IPS-11a (cell line): ENCODE measurements around the gene BIRC7.

Experiments used
- H3K4me3 ChIP-seq: one replicate; pipeline ENCODE4 v1.5.1; 2013; ENCODE audit warnings: low read depth, low read length, control low read depth

Gene BIRC7

DNA sequence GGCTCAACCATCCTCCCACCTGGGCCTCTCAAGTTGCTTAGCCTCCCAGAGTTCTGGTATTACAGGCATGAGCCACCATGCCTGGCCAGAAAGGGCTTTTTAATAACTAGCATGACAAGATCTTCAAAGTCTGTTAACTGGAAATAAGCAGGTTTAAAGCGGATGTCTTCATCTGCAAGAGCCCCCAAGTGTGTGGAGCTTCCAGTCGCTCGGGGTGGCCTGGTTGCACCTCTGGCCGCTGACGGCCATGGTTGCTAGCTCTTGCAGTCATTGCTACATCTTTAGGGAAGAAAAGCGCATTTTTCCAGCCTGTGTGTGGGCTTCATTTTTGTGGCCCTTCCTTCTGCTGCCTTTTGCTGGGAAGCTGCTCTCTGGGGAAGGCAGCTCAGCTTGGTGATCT lies 44.7 kb downstream of the BIRC7 start:
- no peak overlapping the region for H3K4me3 ChIP-seq

DNA sequence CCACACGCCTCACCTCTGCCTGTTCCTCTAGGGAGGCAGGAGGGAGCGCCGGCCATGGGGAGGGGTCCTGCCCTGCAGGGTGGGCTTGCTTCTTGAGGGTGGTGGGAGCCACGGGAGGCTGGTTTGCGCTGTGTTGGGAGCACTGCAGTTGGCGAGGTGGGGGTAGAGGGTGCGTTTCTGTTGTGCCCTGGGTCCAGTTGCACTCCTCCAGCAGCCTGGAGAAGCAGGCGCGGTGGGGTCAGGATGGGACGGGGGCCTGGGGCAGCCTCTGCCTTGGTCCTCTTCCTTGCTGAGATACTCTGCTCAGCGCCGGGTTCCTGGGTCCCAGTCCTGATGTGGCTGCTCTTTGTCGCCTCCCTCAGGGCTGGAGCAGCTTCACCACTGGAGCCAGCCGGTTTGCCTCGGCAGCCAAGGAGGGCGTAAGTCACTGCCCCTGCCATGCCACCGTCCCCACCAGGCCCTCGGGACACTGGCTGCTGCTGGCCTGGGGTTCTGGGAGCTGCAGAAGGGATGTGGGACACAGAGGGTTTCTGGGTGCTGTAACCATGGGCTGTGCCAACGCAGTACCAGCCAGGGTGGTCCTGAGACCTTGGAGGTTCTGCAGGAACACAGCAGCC lies 45.3 kb downstream of the BIRC7 start:
- H3K4me3 ChIP-seq, result no peak overlapping the region

DNA sequence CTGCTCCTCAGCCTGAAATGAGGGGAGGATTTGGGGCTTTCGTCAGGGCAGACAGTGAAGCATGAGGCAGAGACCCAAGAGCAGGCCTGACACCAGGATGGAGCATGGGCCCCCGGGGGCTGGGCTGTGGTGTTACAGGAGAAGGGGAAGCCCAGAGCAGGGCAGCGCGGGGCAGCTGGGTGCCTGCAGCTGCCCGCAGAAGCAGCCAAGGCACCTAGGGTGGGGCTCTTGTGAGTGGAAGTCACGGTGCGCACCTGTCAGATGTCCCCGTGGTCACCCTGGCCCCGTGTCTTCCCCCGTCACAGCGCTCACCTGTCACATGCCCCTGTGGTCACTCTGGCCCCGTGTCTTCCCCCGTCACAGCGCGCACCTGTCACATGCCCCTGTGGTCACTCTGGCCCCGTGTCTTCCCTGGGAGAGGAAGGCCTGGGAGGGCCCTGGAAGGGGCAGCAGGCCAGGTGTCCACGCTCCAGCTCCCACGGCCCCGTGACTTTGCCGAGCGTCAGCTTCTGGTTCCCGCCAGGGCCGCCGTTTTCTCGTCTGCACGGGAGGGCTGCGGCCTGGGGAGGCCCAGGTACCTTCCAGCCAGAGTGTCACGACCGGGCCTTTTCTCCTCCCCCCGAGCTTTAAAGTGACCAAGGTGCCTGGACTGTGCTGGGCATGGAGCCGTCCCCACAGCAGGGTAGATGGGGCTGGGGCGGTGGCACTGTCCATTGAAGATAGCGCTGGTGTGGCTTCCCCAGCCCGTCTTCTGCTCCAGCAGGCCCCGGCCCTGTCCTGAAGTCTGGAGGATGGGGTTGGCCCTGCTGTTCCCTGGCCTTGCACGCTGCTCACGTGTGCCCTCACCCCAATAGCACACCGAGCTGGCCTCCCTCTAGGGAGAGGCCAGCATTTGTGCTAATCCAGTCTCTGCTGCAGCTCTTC lies 46.3 kb downstream of the BIRC7 start:
- H3K4me3 ChIP-seq, result no peak overlapping the region

DNA sequence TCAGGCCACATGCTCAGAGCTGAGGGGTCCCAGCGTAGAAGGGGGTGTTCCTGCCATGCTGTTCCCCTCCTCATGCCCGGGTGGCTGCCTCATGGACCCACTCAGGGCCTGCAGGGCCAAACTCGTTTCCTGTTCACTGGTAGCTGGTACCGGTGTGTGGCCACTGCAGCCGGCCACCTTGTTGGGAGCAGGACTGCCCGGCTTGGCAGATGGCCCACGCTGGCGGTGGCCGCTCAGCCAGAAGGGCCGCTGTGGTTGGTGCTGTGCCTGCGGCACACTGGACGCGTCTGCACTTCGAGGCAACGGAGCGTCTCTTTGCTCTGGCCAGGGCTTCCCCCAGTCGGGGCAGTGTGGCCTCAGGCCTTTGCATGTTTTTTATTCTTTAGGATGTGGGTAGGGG lies 47.2 kb downstream of the BIRC7 start:
- no peak overlapping the region for H3K4me3 ChIP-seq

DNA sequence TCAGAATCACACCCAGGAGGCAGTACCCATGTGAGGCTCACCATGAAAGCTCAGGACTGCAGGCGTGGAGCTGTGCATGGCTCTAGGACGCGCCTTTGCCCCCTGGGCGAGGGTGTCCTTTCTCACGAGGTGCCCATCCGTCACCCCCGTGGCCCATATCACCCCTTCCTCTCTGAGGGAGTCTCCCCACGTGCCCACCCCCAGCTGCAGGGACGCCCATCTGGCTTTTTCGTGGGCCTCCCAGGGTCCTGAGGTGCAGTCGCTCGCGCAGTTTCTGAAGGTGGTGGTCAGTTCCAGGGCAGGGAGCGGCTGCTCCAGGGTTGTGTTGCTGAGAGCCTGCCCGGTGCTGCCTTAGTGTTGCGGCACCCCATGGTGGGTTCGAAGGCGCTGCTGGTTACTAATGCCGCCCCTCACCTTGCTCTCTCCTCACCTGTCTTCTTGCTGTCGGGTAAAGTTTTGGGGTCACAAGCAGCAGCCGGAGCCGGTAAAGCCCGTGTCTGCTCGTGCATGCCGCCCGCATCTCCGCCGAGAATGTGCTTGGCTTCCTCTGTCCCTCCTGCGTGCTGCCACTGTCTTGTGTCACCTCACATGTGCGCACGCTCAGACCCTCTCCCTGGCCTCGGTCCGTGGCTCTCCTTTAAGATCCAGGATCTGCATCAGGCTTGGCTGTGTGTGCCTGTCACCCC lies 47.8 kb downstream of the BIRC7 start:
- no peak overlapping the region for H3K4me3 ChIP-seq

DNA sequence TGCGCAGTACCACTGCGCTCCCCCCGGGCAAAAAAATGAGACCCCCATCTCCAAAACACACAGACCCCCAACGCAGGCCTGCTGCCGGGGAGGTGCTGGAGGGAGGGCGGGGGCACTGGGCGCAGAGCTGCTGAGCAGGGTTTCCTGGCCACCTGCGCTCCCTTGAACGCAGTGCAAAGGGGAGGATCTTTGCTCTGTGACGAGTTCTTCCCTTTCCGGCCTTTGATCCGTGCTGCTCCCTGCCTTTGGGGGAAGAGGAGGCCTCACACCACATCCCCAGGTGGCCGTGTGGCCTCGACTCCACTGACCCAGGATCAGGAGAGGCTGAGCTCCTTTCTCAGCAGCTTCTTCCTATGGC lies 48.4 kb downstream of the BIRC7 start:
- H3K4me3 ChIP-seq, result no peak overlapping the region

DNA sequence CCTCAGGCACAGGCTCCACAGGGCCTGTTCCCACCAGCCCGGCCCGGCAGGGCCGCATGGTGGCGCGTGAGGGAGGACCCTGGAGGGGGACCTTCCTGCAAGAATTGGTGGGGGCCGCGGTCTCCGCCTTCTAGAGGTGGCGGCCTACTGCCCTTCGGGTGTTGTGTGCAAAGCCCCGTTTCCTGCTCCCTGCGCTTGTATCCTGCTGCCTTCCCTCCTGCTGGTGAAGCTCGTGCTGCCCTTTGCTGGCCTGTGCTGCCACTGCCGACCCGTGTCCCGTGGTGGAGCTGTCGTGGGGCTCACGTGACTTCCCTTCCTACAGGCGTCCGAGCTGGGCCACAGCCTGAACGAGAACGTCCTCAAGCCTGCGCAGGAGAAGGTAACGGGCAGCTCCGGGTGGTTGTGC lies 48.8 kb downstream of the BIRC7 start:
- no peak overlapping the region for H3K4me3 ChIP-seq

DNA sequence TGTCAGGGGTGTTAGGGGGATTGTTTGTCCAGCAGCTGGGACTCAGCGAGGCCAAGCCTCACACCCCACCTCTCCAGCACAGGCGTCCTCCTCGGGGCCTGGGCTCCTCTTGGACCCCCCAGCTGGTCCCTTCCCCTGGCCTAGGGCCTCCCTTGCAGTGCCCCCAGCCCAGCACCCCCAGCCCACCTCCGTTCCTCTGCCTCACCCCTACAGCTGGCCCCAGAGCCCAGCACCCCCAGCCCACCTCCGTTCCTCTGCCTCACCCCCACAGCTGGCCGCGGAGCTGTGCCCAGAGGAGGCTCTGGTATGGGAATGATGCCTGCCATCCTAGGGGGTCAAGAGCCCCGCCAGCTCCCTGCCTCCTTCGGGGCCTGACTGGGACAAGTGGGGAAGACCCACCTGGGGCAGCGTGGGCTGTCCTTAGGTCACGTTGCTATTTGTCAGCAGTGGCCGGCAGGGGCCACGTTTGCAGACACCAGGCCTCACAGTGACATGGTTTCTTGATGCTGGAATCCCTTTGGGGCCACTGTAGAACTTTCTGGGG lies 49.3 kb downstream of the BIRC7 start:
- H3K4me3 ChIP-seq, result no peak overlapping the region

DNA sequence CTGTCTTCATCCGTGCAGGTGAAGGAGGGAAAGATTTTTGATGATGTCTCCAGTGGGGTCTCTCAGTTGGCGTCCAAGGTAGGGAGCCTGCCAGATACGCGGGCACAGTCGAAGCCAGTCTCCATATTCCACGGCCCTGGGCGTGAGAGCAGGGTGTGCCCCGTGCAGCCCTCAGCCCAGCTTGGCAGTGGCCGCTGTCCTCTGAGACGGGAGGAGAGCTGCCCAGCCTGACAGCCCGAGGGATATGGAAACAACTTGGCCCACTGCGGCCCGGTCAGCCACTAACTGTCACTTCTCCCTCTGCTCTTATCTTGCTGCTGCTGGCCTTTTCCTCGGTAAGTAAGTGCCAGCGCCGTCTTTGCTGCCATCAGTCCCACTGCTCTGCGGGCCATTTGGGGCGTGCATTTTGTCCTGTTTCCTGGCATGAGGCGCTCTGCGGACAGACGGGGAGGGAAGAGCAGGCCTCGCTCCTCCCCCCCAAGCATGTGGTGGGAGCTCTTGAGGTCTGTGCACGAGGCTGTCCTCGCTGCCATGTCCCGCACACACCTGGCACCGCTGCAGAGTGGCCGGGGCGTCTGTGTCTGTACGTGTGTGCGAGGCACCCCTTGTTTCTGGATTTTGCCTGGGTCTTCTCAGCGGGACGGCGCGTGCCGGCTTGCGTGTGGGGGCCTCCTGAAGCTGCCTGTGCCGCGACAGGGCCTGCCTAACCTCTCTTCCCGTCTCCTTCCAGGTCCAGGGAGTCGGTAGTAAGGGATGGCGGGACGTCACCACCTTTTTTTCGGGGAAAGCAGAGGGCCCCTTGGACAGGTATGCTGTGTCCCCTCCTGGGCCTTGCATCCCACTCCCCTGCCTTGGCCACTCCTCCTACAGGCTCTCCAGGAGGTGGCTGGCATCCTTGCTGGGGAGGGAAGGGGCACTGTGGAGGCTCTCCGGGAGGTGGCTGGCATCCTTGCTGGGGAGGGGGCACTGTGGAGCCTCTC lies 50.2 kb downstream of the BIRC7 start:
- H3K4me3 ChIP-seq, result no peak overlapping the region

DNA sequence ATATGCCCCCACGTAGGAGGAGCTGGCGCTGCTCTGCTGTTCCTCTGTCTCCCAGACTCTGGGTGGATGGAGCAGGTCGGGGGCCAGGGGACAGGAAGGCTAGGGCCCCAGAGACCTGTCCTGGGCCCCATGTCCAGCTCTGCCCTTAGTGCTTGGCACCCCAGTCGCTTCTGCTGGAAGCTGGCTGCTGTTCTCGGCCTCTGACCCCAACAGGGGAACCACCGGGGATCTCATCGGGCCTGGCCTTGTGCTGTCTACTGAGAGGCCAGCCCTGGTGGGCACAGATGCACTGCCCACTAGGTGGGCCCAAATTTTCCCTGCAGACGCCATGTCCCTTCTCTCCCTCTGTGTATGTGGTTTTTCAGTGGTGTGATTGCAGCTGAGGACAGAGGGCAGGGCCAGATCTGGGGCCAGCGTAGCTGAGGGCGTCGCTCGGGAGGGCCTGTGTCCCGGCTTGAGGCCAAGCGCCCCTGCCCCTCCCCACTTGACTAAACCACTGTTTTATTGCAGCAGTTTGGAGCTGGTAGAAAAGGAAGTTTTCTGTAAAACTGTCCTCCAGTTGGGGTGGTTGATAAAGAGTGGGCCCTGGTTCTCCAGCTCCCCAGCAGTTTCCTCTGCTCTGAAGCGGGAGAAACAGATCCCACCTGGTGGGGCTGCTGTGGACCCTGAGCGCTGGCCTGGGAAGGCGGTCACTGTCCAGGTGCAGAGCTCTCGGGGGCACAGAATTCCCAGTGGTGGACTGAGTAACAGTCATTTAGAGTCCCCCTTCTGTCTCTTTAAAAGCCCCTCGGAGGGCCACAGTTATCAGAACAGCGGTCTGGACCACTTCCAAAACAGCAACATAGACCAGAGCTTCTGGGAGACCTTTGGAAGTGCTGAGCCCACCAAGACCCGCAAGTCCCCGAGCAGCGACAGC lies 51.3 kb downstream of the BIRC7 start:
- H3K4me3 ChIP-seq, result no peak overlapping the region

DNA sequence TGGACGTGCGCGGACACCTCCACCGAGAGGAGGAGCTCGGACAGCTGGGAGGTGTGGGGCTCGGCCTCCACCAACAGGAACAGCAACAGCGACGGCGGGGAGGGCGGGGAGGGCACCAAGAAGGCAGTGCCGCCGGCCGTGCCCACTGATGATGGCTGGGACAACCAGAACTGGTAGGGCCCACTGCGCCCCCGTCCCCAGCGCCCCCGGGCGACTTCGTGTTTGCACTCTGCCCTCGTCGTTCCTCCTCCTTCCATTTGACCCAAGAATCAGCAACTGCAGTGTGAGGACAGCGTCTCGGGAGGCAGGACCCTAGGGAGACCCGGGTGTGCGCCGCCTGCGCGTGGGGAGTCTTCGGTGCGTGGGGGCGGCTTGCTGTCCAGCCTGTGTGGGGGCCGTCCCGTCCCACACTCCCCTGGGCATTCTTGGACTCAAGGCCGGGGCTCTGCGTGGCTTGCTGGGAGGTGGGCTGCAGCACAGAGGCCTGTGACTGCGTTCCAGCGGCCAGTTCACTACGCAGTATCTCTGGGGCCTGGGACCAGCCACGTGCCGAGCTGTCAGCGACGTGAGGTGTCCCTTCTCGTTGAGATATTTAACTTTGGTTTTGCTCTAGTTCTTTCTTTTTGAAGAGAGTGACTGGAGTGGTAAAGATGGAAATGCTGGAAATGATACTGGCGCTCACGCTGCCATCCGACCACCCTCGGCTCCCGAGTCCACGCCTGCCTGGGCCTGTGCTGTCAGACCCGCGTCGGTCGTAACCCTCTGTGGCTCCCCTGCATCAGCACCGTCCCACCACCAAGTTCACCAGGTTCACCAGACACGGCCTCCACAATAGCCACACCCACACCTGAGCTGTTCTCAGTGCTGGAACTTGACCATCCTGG lies 52.2 kb downstream of the BIRC7 start:
- H3K4me3 ChIP-seq, result no peak overlapping the region

DNA sequence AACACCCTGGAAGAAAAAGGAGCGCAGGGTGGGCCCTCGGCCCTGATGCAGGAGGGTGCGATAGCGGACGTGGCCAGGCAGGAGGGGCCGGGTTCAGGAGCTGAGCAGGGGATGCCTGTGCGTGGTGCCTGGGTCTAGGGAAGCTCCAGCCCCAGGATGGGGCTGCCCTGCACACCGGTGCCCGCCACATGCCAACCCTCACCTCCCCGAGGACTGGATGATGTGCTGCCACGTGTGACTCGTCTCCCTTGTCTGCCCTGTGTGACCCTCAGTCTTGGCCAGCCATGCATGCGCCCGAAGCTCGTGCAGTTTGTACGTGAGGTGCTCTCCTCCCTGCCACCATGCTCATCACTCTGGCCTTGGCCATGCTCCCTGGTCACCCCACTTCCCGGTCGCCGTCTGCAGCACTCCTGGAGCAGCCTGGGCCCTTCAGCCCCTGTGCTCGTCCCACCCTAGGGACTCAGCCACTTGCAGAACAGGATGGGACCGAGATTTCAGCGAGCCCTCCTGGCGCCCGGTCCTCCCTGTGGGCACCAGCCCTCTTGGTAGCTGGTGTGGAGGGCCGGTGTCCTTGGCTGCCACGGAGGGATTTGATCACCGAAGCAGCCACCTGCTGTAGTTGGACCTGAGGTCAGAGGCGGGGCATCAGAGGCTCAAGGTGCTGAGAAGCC lies 53.0 kb downstream of the BIRC7 start:
- H3K4me3 ChIP-seq, result no peak overlapping the region

DNA sequence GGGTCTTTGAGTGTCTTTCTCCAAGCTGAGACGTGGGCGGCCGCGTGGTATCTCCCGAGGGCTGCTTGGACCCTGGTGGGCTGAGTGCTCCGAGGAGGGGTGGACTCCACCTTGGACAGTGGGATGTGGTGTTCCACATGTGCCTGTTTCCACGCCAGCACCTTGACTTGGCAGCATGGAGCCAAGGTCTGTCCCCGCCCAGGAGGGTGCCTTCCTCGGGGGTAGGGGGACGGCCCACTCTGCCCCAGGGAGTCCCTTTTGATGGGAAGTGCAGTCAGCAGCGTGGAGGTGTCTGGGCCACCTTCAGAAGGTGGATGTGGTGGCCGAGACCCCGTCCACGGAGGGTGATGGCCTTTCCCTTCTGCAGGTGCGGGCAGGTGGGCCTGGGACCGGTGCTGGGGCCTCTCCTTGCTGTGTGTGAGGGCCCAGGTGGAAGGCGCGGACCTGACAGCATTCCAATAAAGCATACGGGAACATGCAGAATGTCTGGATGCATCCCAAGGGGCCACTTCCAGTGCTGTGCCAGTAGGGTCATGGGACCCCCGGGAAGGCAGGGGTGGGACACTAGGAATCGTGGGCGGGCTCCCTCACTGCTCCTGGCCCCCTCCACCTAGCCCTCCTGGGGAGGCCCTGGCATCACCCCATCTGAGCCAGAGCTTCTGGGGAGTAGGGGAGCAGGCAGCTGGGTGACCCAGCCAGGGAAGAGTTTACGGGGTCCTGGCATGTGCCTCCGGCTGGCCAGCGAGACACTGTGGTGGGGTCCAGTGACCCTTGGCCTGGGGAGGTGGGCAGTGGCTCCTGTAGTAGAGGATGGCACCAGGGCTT lies 53.8 kb downstream of the BIRC7 start:
- H3K4me3 ChIP-seq, result no peak overlapping the region
